HEK293 (cell line): ENCODE results near the gene AP3S2.
A peak's percentile ranks its signal among the peaks of the same experiment; 100 is the strongest.

ENCODE experiments used
- CTCF ChIA-PET: fragments of 350-600 bp; formaldehyde crosslinking; extraction: SDS; loops from one replicate; lab custom pipeline; 2021; ENCODE audit warnings: antibody characterized with exemption; lab: Yijun Ruan, JAX
- POLR2A ChIA-PET: fragments of 300-600 bp; formaldehyde crosslinking; extraction: SDS; loops from one replicate; lab custom pipeline; 2020; ENCODE audit warnings: antibody characterized with exemption, inconsistent platforms; lab: Yijun Ruan, JAX
- H3K27ac ChIP-seq: fragments of 200-500 bp; sonication (Bioruptor generic); 2 replicates; pipeline ENCODE4 v1.5.1; 2014; ENCODE audit warnings: low read depth, low read length, control low read depth, inconsistent platforms; ENCODE audit errors: extremely low read depth
- H3K36me3 ChIP-seq, 2 experiments: fragments of 200-500 bp in 1 of 2; sonication (Bioruptor generic) in 1 of 2; 1 replicate in 1 of 2; 2 replicates in 1 of 2; pipeline ENCODE4 v1.5.1; 2014 to 2017; ENCODE audit warnings: inconsistent platforms in 2 of 2, low read length in 2 of 2; ENCODE audit not compliant: control insufficient read depth in 2 of 2, insufficient read depth in 1 of 2
- H3K4me1 ChIP-seq: fragments of 200-500 bp; sonication (Bioruptor generic); 2 replicates; pipeline ENCODE4 v1.5.1; 2014; ENCODE audit warnings: mild to moderate bottlenecking, low read length, inconsistent platforms; ENCODE audit not compliant: control insufficient read depth, insufficient read depth
- H3K4me3 ChIP-seq: 2 replicates; pipeline ENCODE4 v1.5.1; 2011; ENCODE audit warnings: low read depth, mild to moderate bottlenecking, control low read depth, low read length, moderate library complexity
- H3K9me3 ChIP-seq: fragments of 200-500 bp; sonication (Bioruptor generic); 2 replicates; pipeline ENCODE4 v1.5.1; 2014; ENCODE audit warnings: low read depth, low read length, inconsistent platforms; ENCODE audit not compliant: control insufficient read depth, insufficient read depth
- CTCF ChIP-seq: fragments of 450-650 bp; formaldehyde crosslinking; IDR thresholded peaks from 2 replicates; pipeline ENCODE4 v1.5.1; 2016; ENCODE audit warnings: missing biosample characterization, missing genetic modification characterization
- GLI4 ChIP-seq: fragments of 450-650 bp; formaldehyde crosslinking; IDR thresholded peaks from 2 replicates; pipeline ENCODE4 v1.5.1; 2016; ENCODE audit warnings: missing biosample characterization, missing genetic modification characterization
- GLIS2 ChIP-seq: fragments of 450-650 bp; formaldehyde crosslinking; IDR thresholded peaks from 2 replicates; pipeline ENCODE4 v1.5.1; 2016; ENCODE audit warnings: missing biosample characterization, missing genetic modification characterization
- HIC1 ChIP-seq: fragments of 450-650 bp; formaldehyde crosslinking; IDR thresholded peaks from 2 replicates; pipeline ENCODE4 v1.5.1; 2016; ENCODE audit warnings: missing biosample characterization, missing genetic modification characterization
- ZNF10 ChIP-seq: fragments of 450-650 bp; formaldehyde crosslinking; IDR thresholded peaks from 2 replicates; pipeline ENCODE4 v1.5.1; 2017; ENCODE audit warnings: missing biosample characterization, missing genetic modification characterization
- ZNF169 ChIP-seq: fragments of 450-650 bp; formaldehyde crosslinking; IDR thresholded peaks from 2 replicates; pipeline ENCODE4 v1.5.1; 2016; ENCODE audit warnings: missing biosample characterization, missing genetic modification characterization
- ZNF2 ChIP-seq: fragments of 450-650 bp; formaldehyde crosslinking; IDR thresholded peaks from 2 replicates; pipeline ENCODE4 v1.5.1; 2016; ENCODE audit warnings: missing biosample characterization, missing genetic modification characterization
- ZNF221 ChIP-seq: fragments of 450-650 bp; formaldehyde crosslinking; IDR thresholded peaks from 2 replicates; pipeline ENCODE4 v1.5.1; 2017; ENCODE audit warnings: missing biosample characterization, missing genetic modification characterization, borderline replicate concordance
- ZNF335 ChIP-seq: fragments of 450-650 bp; formaldehyde crosslinking; conservative IDR thresholded peaks from 2 replicates; pipeline ENCODE4 v1.5.1; 2016; ENCODE audit warnings: missing biosample characterization, missing genetic modification characterization
- ZNF473 ChIP-seq: fragments of 450-650 bp; formaldehyde crosslinking; IDR thresholded peaks from 2 replicates; pipeline ENCODE4 v1.5.1; 2017; ENCODE audit warnings: missing biosample characterization, missing genetic modification characterization
- ZNF548 ChIP-seq: fragments of 450-650 bp; formaldehyde crosslinking; IDR thresholded peaks from 2 replicates; pipeline ENCODE4 v1.5.1; 2016; ENCODE audit warnings: missing biosample characterization, missing genetic modification characterization
- ZNF561 ChIP-seq: fragments of 450-650 bp; IDR thresholded peaks from 2 replicates; pipeline ENCODE4 v1.5.1; 2018; ENCODE audit warnings: missing biosample characterization, missing genetic modification characterization, borderline replicate concordance
- ZNF600 ChIP-seq: fragments of 450-650 bp; formaldehyde crosslinking; IDR thresholded peaks from 2 replicates; pipeline ENCODE4 v1.5.1; 2016; ENCODE audit warnings: missing biosample characterization, missing genetic modification characterization
- ZNF654 ChIP-seq: fragments of 450-650 bp; formaldehyde crosslinking; IDR thresholded peaks from 2 replicates; pipeline ENCODE4 v1.5.1; 2016; ENCODE audit warnings: low read depth, missing biosample characterization, missing genetic modification characterization
- ZNF660 ChIP-seq: fragments of 450-650 bp; IDR thresholded peaks from 2 replicates; pipeline ENCODE4 v1.5.1; 2018; ENCODE audit warnings: missing biosample characterization, mild to moderate bottlenecking, missing genetic modification characterization
- ZNF692 ChIP-seq: fragments of 450-650 bp; formaldehyde crosslinking; IDR thresholded peaks from 2 replicates; pipeline ENCODE4 v1.5.1; 2016; ENCODE audit warnings: missing biosample characterization, missing genetic modification characterization

AP3S2 gene

GRCh38 chr15:89875741-89876140 is 18.1 kb downstream of the AP3S2 start (continued):
- TF ChIP-seq GLIS2 (tag by site-specific recombination) (no peak), ZNF169 (tag by site-specific recombination) (no peak)
- TF ChIP-seq, all 188 proteins: peak for 0

GRCh38 chr15:89874926-89875564 is 18.7 kb downstream of the AP3S2 start:
- Histone ChIP-seq H3K4me1 (no peaks in the 10 kb centered on the region), H3K9me3 (no peaks in the 10 kb centered on the region), H3K4me3 (no peak overlapping the region), H3K27ac (no peak overlapping the region), H3K36me3 (peaks cover 68 to 77% of the 10 kb centered on the region in 2 experiments)
- POLR2A ChIA-PET: interaction anchor here (0.9 to 1.6 kb wide), 5 partner anchors 19 to 124 kb away, joined by 3 to 9 read pairs (median 4); partner anchors contain the start of genes AP3S2, ARPIN, MESP1 and MESP2
- TF ChIP-seq ZNF561 (tag by site-specific recombination) (peak; percentile 68; the same call in 1 of the 2 replicates), ZNF692 (tag by site-specific recombination) (0 out of 2 replicates have a peak, but pooled peaks have one; percentile 26), ZNF473 (tag by site-specific recombination) (no peak), GLI4 (no peak), ZNF221 (tag by site-specific recombination) (no peak), ZNF600 (tag by site-specific recombination) (peak; percentile 90), ZNF548 (tag by site-specific recombination) (no peak), CTCF (tag by site-specific recombination) (peak; percentile 71), ZNF654 (tag by site-specific recombination) (peak; percentile 39; the same call in 1 of the 2 replicates), ZNF660 (tag by site-specific recombination) (peak; percentile 71; the same call in 1 of the 2 replicates), ZNF335 (tag by site-specific recombination) (peak; percentile 58), ZNF2 (peak; percentile 76), HIC1 (tag by site-specific recombination) (peak; percentile 81; the same call in 1 of the 2 replicates)
- CTCF ChIA-PET: interaction anchor here (0.6 to 8.9 kb wide), 57 partner anchors 10 to 1151 kb away, joined by 3 to 344 read pairs (median 5); partner anchors contain the start of genes AP3S2, ARPIN and MESP1

GRCh38 chr15:89870688-89871288 is 23.0 kb downstream of the AP3S2 start:
- Histone ChIP-seq H3K27ac (no peak overlapping the region), H3K4me1 (no peaks in the 10 kb centered on the region), H3K36me3 (peaks cover 47 to 48% of the 10 kb centered on the region in 2 experiments), H3K4me3 (no peak overlapping the region), H3K9me3 (no peaks in the 10 kb centered on the region)
- POLR2A ChIA-PET: no interaction called here
- TF ChIP-seq ZNF2 (no peak), ZNF10 (tag by site-specific recombination) (0 out of 2 replicates have a peak, but pooled peaks have one; percentile 25)
- CTCF ChIA-PET: interaction anchor here (1.3 to 8.9 kb wide), 3 partner anchors 56 to 130 kb away, joined by 5 to 344 read pairs (median 11); partner anchors contain the start of genes ANPEP and MESP1
